Measurements from ENCODE around the gene FGF12. TPM values are rescaled to one million over a fixed set of nuclear protein-coding genes. Genes with fewer than 3 reads are reported as not detected.

Gene FGF12
- total and polyA plus RNA-seq, 2 experiments from 2014 or later = 6.0 to 14.3 TPM

GRCh38 chr3:192553707-192554106, 173.6 kb downstream of the FGF12 start:
- DNase-seq (ENCODE audit: low spot score) = peak; percentile 9
- no peak overlapping the region for H3K27ac ChIP-seq (ENCODE audit: low read depth)
- no peaks in the 10 kb centered on the region for H3F3A ChIP-seq (replicated peaks; ENCODE audit: low read depth)
- H4K20me1 ChIP-seq (replicated peaks; ENCODE audit: insufficient read depth) = no peaks in the 10 kb centered on the region
- Mint-ChIP-seq H3K27me3 (ENCODE audit: insufficient read depth, low read depth, poor library complexity) (peaks cover 6% of the 10 kb centered on the region), H3K9me3 (no peaks in the 10 kb centered on the region; the same call in 2 of the 3 replicates), H3K4me1 (peaks cover 6% of the 10 kb centered on the region; the same call in 2 of the 3 replicates), H3K4me3 (no peak overlapping the region), H3K36me3 (ENCODE audit: low read depth) (no peaks in the 10 kb centered on the region), H3K27ac (0 out of 2 replicates have a peak overlapping the region, but pooled peaks have one; percentile 17)
- H3K9me2 ChIP-seq (ENCODE audit: insufficient read depth) = no peaks in the 10 kb centered on the region
- no peaks in the 10 kb centered on the region for H3K36me3 ChIP-seq (ENCODE audit: insufficient read depth)
- 0 out of 2 replicates have a peak overlapping the region, but pooled peaks have one; percentile 44 for H2AFZ ChIP-seq
- ATAC-seq = peak; percentile 80
- no peak overlapping the region for H3K4me3 ChIP-seq
- no peaks in the 10 kb centered on the region for H3K79me2 ChIP-seq (replicated peaks; ENCODE audit: insufficient read depth)
- TF ChIP-seq JUNB (IDR thresholded peaks at IDR 0.05; ENCODE audit: unreplicated experiment) (no peak), EZH2 (IDR thresholded peaks at IDR 0.05; ENCODE audit: low read depth, unreplicated experiment) (no peak), REST (IDR thresholded peaks at IDR 0.05; ENCODE audit: unreplicated experiment) (no peak)
- 0 out of 2 replicates have a peak, but pooled peaks cover 3% of the 10 kb centered on the region for H3K4me1 ChIP-seq (ENCODE audit: insufficient read depth)
- H3K27me3 ChIP-seq (ENCODE audit: insufficient read depth) = no peaks in the 10 kb centered on the region
- no peak overlapping the region for H3K4me2 ChIP-seq

- Histone ChIP-seq H3K4me2 (no peak overlapping the region), H3K4me3 (no peak overlapping the region), H3K27ac (ENCODE audit: low read depth) (no peak overlapping the region), H3K36me3 (ENCODE audit: insufficient read depth) (no peaks in the 10 kb centered on the region), H3K4me1 (ENCODE audit: insufficient read depth) (0 out of 2 replicates have a peak, but pooled peaks cover 3% of the 10 kb centered on the region), H2AFZ (no peak overlapping the region), H3K79me2 (replicated peaks; ENCODE audit: insufficient read depth) (no peaks in the 10 kb centered on the region), H3K27me3 (ENCODE audit: insufficient read depth) (no peaks in the 10 kb centered on the region), H3F3A (replicated peaks; ENCODE audit: low read depth) (no peaks in the 10 kb centered on the region), H3K9me2 (ENCODE audit: insufficient read depth) (no peaks in the 10 kb centered on the region), H4K20me1 (replicated peaks; ENCODE audit: insufficient read depth) (no peaks in the 10 kb centered on the region)
- Mint-ChIP-seq H3K27ac (no peak overlapping the region), H3K4me1 (peaks cover 6% of the 10 kb centered on the region; the same call in 2 of the 3 replicates), H3K36me3 (ENCODE audit: low read depth) (no peaks in the 10 kb centered on the region), H3K9me3 (no peaks in the 10 kb centered on the region; the same call in 2 of the 3 replicates), H3K4me3 (no peak overlapping the region), H3K27me3 (ENCODE audit: insufficient read depth, low read depth, poor library complexity) (peaks cover 3% of the 10 kb centered on the region)
- ATAC-seq (no peak), DNase-seq (ENCODE audit: low spot score) (no peak)
- TF ChIP-seq CREB1 (CRISPR knock-in tag; IDR thresholded peaks at IDR 0.05; ENCODE audit: low read depth) (no peak), JUNB (IDR thresholded peaks at IDR 0.05; ENCODE audit: unreplicated experiment) (no peak), ZNF331 (CRISPR knock-in tag; IDR thresholded peaks at IDR 0.05; ENCODE audit: low read depth) (no peak), CTCF (conservative IDR thresholded peaks at IDR 0.05; ENCODE audit: low read depth in 2 of 2) (no peak), ZNF462 (CRISPR knock-in tag; IDR thresholded peaks at IDR 0.05) (no peak), ETS1 (IDR thresholded peaks at IDR 0.05) (no peak)
These were observed 177.0 kb downstream of the FGF12 start for GRCh38 chr3:192550356-192550755.
